IPS-18c (cell line): ENCODE data around the gene NDUFAF3.
A peak's percentile ranks its signal among the peaks of the same experiment; 100 is the strongest.
"Not testable (repeated sequence)": the region's sequence is repeated elsewhere in the genome, so short reads cannot be mapped to it uniquely, and the experiment has no call there.

Experiments
- H3K4me3 ChIP-seq: 2 replicates; pipeline ENCODE4 v1.7.0; 2013; ENCODE audit warnings: low read depth, mild to moderate bottlenecking, low read length, moderate library complexity; ENCODE audit not compliant: insufficient read depth
- H3K9me3 ChIP-seq: one replicate; pipeline ENCODE4 v1.6.1; 2013; ENCODE audit warnings: mild to moderate bottlenecking, low read length, moderate library complexity; ENCODE audit not compliant: control insufficient read depth, insufficient read depth

The NDUFAF3 gene

DNA sequence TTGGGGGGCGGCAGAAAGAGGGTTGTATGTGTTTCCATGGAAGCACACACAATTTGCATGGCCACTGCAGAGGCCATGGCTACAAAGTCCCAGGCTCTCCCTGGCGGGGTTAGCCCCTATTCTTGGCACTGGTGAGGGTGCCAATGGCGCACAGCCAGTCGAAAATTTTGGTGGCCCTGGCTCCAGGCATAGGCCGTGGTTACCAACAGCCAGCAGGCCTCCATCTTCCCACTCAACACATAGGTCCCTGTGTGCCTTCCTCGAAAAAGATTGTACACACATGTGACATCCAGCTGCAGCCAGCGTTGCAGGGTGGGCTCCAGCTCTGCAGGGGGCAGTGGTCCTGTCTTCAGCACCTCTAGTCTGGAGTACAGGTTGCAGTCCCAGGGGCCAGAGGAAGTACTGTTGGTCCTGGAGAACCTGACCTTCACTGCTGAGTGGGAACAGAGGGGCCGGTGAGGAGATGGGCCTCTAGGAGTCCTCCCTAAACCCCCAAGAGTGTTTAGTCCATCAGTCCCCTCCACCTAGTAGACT lies 24.8 kb upstream of the NDUFAF3 start:
- no peak overlapping the region for H3K4me3 ChIP-seq
- no peaks in the 10 kb centered on the region for H3K9me3 ChIP-seq

DNA sequence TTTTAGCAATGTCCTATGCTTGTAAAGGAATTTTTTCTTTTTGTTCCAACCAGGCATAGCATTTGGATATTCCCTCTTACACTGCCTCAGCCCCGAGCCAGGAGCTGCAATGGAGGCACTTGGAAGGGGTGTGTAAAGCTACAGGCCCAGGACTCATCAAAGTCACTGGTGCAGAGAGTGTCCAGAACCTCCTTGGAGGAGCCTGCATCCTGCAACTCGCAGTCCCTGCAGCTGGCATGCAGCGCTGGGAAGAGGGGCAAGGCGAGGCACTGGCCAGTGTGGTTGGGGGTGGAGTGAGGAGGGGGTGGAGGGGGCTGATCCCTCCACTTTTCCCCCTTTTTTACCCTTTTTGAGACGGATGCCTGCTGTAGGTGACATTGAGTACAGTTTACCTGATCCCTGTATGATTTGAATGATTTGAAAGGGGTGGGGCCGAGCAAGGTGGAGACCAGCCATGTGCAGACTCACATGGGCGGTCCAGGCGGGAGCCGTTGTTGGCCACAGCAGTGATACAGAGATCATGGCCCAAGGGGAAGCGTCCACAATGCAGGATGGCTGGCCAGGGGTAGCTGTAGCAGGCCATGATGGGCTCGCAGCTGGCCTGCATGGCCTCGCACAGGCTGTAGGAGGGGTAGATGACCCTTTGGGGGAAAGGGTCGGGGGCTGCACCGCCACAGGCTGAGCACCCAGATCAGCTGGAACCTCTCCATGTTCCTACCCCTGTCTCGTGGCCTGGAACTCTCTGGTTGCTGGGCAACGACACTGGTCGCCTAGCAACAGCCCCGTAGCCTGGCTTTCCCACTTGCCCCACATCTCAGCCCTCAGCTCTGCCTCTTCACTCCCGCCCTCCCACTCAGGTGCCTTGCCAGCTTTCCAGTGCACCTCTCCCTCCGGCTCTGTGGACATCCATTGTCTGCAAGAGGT lies 23.9 kb upstream of the NDUFAF3 start:
- no peak overlapping the region for H3K4me3 ChIP-seq

GRCh38 chr3:48999085-48999858 lies 22.6 kb upstream of the NDUFAF3 start:
- Histone ChIP-seq H3K4me3 (no peak overlapping the region; the same call in 1 of the 2 replicates), H3K9me3 (no peaks in the 10 kb centered on the region)

More for the DNA sequence above, 23.9 kb upstream of the NDUFAF3 start:
- no peaks in the 10 kb centered on the region for H3K9me3 ChIP-seq

DNA sequence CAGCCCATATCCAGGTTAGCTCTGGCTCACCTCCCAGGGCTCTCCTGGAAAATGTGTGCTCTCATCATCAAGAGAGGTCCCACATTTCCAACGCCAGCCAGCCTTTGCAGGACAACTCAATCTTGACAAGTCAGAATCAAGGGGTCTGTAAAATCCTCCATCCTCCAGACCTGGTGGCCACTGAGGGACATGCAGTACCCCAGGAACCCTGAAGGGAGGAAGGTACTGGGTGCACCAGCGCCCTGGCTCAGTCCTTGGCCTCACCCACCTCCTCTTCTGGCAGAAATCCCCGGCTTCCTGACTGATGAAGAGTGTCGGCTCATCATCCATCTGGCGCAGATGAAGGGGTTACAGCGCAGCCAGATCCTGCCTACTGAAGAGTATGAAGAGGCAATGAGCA lies 20.8 kb upstream of the NDUFAF3 start:
- Histone ChIP-seq H3K4me3 (no peak overlapping the region), H3K9me3 (no peaks in the 10 kb centered on the region)

DNA sequence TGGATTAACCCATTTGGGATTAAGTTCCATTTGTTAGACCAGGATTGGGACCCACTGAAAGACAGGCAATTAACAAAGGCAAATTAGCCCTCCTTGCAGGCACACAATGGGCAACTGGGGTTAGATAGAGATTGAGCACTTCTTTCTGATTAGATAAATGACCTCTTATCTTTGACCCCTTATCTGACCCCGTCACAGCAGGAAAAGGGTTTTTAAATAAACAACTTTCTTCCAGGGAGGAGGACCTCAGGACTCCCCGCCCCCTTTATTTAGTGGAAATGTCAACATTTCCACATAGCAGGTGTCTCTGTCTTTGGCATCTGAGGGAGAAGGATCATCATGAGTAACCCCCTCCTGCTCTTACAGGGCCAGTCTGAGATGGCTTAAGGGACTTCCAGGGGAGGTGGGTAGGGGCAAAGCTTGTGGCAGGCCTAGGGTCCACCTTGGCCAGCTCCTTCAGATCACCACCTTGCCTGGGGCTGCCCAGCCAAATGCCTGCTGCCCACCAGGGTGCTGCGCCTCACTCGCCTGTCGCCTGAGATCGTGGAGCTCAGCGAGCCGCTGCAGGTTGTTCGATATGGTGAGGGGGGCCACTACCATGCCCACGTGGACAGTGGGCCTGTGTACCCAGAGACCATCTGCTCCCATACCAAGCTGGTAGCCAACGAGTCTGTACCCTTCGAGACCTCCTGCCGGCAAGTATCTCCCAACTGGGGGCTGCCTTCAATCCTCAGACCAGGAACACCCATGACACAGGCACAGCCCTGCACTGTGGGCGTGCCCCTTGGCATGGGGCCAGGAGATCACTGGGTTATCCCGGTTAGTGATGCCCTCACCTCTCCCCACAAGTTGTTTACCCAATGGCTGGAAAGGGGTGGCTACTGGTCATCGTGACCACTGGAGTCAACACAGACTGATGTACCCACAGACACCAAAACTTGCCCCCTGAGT lies 17.3 kb upstream of the NDUFAF3 start:
- Histone ChIP-seq H3K4me3 (no peak overlapping the region), H3K9me3 (no peaks in the 10 kb centered on the region)

GRCh38 chr3:49005303-49005680 lies 16.6 kb upstream of the NDUFAF3 start:
- Histone ChIP-seq H3K9me3 (no peaks in the 10 kb centered on the region), H3K4me3 (no peak overlapping the region)

DNA sequence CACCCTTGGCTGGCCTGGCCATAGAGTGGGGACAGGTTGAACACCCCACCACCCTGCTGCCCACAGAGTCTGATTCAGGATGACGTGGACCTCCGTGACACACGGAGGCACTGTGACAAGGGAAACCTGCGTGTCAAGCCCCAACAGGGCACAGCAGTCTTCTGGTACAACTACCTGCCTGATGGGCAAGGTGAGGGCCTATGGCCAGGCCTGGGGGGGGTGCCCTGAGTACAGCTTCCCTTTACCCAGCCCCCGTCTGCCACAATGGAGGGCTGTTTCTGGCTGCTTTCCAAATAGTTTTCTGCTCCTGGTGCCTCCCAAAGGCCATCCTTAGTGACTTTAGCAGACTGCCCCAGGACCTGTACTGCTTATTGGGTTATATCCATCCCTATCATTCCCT lies 15.9 kb upstream of the NDUFAF3 start:
- H3K4me3 ChIP-seq, result peak overlapping the region; percentile 79
- no peaks in the 10 kb centered on the region for H3K9me3 ChIP-seq

GRCh38 chr3:49006408-49007067 lies 15.4 kb upstream of the NDUFAF3 start:
- Histone ChIP-seq H3K9me3 (no peaks in the 10 kb centered on the region), H3K4me3 (peak overlapping the region; percentile 79)

GRCh38 chr3:49007068-49007770 lies 14.7 kb upstream of the NDUFAF3 start, which contains the start of gene WDR6:
TSS of gene WDR6 (plus strand) at chr3:49007391. CDS start at chr3:49007432, 41 bp downstream.
- H3K4me3 ChIP-seq, result peak within 1 kb of the TSS; percentile 79
- no peaks in the 10 kb centered on the region for H3K9me3 ChIP-seq

GRCh38 chr3:49007771-49008528 lies 14.0 kb upstream of the NDUFAF3 start:
- peak overlapping the region; percentile 79 for H3K4me3 ChIP-seq
- no peaks in the 10 kb centered on the region for H3K9me3 ChIP-seq

DNA sequence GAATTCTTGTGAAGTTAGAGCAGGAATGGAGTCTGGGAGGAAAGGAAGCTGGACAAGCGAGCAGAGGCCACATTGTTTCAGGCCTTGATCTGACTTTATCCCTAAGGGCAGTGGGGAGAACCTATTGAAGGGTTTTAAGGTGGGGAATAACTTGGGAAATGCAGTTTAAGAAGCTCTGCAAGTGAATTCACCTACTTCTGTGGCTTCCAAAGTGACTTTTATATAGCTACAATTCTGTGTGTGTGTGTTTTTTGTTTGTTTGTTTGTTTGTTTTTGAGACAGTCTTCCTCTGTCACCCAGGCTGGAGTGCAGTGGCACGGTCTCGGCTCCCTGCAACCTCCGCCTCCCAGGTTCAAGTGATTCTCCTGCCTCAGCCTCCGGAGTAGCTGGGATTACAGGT lies 13.3 kb upstream of the NDUFAF3 start:
- H3K4me3 ChIP-seq, result peak overlapping the region; percentile 42
- not testable (repeated sequence) for H3K9me3 ChIP-seq

DNA sequence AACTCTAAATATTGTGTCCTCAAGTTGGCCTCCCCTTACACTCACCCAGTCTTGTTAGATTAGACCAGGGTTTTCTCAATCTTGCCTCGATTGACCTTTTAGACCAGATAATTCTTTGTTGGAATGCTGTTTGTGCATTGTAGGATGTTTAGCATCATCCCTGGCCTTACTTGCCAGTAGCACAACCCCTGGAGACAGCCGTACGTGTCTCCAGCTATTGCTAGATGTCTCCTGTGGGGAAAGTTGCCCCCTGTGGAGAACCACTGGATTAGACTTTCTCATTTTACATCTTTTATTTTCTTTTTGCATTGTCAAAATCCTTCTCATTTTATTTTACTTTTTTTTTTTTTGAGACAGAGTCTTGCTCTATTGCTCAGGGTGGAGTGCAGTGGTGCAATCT lies 12.5 kb upstream of the NDUFAF3 start:
- Histone ChIP-seq H3K4me3 (no peak overlapping the region), H3K9me3 (no peaks in the 10 kb centered on the region)

GRCh38 chr3:49012441-49013017 lies 9.4 kb upstream of the NDUFAF3 start:
- Histone ChIP-seq H3K9me3 (no peaks in the 10 kb centered on the region), H3K4me3 (no peak overlapping the region)

DNA sequence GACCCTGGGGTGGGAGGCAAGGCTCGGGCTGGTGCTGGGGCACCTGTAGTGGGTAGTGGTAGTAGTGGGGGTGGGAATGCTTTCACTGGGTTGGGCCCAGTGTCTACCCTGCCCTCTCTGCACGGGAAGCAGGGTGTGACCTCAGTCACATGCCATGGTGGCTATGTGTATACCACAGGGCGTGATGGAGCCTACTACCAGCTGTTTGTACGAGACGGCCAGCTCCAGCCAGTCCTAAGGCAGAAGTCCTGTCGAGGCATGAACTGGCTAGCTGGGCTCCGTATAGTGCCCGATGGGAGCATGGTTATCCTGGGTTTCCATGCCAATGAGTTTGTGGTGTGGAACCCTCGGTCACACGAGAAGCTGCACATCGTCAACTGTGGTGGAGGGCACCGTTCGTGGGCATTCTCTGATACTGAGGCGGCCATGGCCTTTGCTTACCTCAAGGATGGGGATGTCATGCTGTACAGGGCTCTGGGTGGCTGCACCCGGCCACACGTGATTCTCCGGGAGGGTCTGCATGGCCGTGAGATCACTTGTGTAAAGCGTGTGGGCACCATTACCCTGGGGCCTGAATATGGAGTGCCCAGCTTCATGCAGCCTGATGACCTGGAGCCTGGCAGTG lies 8.7 kb upstream of the NDUFAF3 start:
- Histone ChIP-seq H3K9me3 (no peaks in the 10 kb centered on the region), H3K4me3 (no peak overlapping the region)
